Trophoblast cell (in vitro differentiated cells and primary cell): ENCODE data around the gene TET2. TPM values are rescaled to one million over a fixed set of nuclear protein-coding genes. Genes with fewer than 3 reads are reported as not detected.
A peak's percentile ranks its signal among the peaks of the same experiment; 100 is the strongest.

Experiments used
- DNase-seq, 2 donors: peaks; one replicate each; pipeline ENCODE4 v3.0.0-alpha.2; 2016
- H2AFZ ChIP-seq: 2 replicates; pipeline ENCODE4 v1.6.1; 2013; ENCODE audit warnings: low read length, moderate library complexity, mild to moderate bottlenecking; ENCODE audit not compliant: insufficient read depth, poor library complexity
- H2AK5ac ChIP-seq: 2 replicates; pipeline ENCODE4 v1.6.1; 2013; ENCODE audit warnings: mild to moderate bottlenecking, low read length
- H2BK120ac ChIP-seq: 2 replicates; pipeline ENCODE4 v1.6.1; 2013; ENCODE audit warnings: low read length, mild to moderate bottlenecking, moderate library complexity; ENCODE audit not compliant: insufficient read depth, poor library complexity
- H2BK12ac ChIP-seq: 2 replicates; pipeline ENCODE4 v1.6.1; 2013; ENCODE audit warnings: mild to moderate bottlenecking, low read length, moderate library complexity
- H2BK5ac ChIP-seq: 2 replicates; pipeline ENCODE4 v1.6.1; 2013; ENCODE audit warnings: low read length, low read depth, moderate library complexity, mild to moderate bottlenecking; ENCODE audit not compliant: poor library complexity
- H3K14ac ChIP-seq: 2 replicates; pipeline ENCODE4 v1.6.1; 2013; ENCODE audit warnings: mild to moderate bottlenecking, low read length
- H3K18ac ChIP-seq: 2 replicates; pipeline ENCODE4 v1.6.1; 2013; ENCODE audit warnings: mild to moderate bottlenecking, low read length
- H3K23ac ChIP-seq: 2 replicates; pipeline ENCODE4 v1.6.1; 2013; ENCODE audit warnings: low read length
- H3K27ac ChIP-seq: 2 replicates; pipeline ENCODE4 v1.5.1; 2013; ENCODE audit warnings: low read depth, mild to moderate bottlenecking, inconsistent platforms, low read length, moderate library complexity
- H3K27me3 ChIP-seq: 2 replicates; pipeline ENCODE4 v1.6.1; 2013; ENCODE audit warnings: inconsistent platforms, mild to moderate bottlenecking, low read length, moderate library complexity; ENCODE audit not compliant: insufficient read depth
- H3K36me3 ChIP-seq, 2 experiments: 1 replicate in 1 of 2; 2 replicates in 1 of 2; pipeline ENCODE4 v1.6.1; 2013; ENCODE audit warnings: low read length in 2 of 2, mild to moderate bottlenecking in 2 of 2, moderate library complexity in 1 of 2; ENCODE audit not compliant: insufficient read depth in 2 of 2, control insufficient read depth in 1 of 2
- H3K4ac ChIP-seq: 2 replicates; pipeline ENCODE4 v1.6.1; 2013; ENCODE audit warnings: low read depth, mild to moderate bottlenecking, low read length, moderate library complexity
- H3K4me1 ChIP-seq, 2 experiments: 1 replicate in 1 of 2; 2 replicates in 1 of 2; pipeline ENCODE4 v1.6.1; 2013; ENCODE audit warnings: low read length in 2 of 2, mild to moderate bottlenecking in 2 of 2, moderate library complexity in 1 of 2; ENCODE audit not compliant: insufficient read depth in 2 of 2, control insufficient read depth in 1 of 2
- H3K4me2 ChIP-seq: 2 replicates; pipeline ENCODE4 v1.6.1; 2013; ENCODE audit warnings: inconsistent platforms, mild to moderate bottlenecking, low read length, moderate library complexity
- H3K4me3 ChIP-seq: 2 replicates; pipeline ENCODE4 v1.5.1; 2013; ENCODE audit warnings: mild to moderate bottlenecking, low read depth, low read length, inconsistent platforms
- H3K79me1 ChIP-seq: one replicate; pipeline ENCODE4 v1.6.1; 2013; ENCODE audit warnings: low read length
- H3K79me2 ChIP-seq: 2 replicates; pipeline ENCODE4 v1.6.1; 2013; ENCODE audit warnings: low read length, mild to moderate bottlenecking; ENCODE audit not compliant: control insufficient read depth, insufficient read depth, poor library complexity
- H3K9ac ChIP-seq: 2 replicates; pipeline ENCODE4 v1.6.1; 2013; ENCODE audit warnings: mild to moderate bottlenecking, low read length
- H3K9me3 ChIP-seq: 2 replicates; pipeline ENCODE4 v1.6.1; 2013; ENCODE audit warnings: low read depth, mild to moderate bottlenecking, control low read depth, inconsistent platforms, low read length; ENCODE audit not compliant: insufficient read depth
- H4K12ac ChIP-seq: 2 replicates; pipeline ENCODE4 v1.6.1; 2013; ENCODE audit warnings: low read depth, mild to moderate bottlenecking, low read length, moderate library complexity
- H4K8ac ChIP-seq: 2 replicates; pipeline ENCODE4 v1.6.1; 2013; ENCODE audit warnings: low read depth, mild to moderate bottlenecking, low read length, moderate library complexity
- H4K91ac ChIP-seq: one replicate; pipeline ENCODE4 v1.6.1; 2013; ENCODE audit warnings: low read depth, mild to moderate bottlenecking, low read length, moderate library complexity
- WGBS: extraction: QIAGEN DNeasy Blood & Tissue Kit; methylation state at CpG from one replicate; pipeline ENCODE4 v1.1.7; 2013; ENCODE audit warnings: missing lambda C conversion rate; ENCODE audit not compliant: insufficient read length, insufficient coverage; ENCODE audit errors: extremely low coverage; 5-methylcytosine and 5-hydroxymethylcytosine counted together
- polyA plus RNA-seq: library from polyadenylated mRNA; stranded (reverse); fragments of 200-250 nt; gene quantifications from 2 replicates; pipeline ENCODE4 v1.2.3, GENCODE V29; 2013

TET2 gene
- polyA plus RNA-seq = 22.8 TPM in 2 replicates

GRCh38 chr4:105146276-105147015, at the start of gene TET2:
TET2 (plus strand) TSS chr4:105146876; CDS start chr4:105233943, 87,067 bp downstream.
- peak within 1 kb of the TSS; percentile 99 for H4K12ac ChIP-seq
- H2BK5ac ChIP-seq = peak within 1 kb of the TSS; percentile 95
- H3K27me3 ChIP-seq = peaks cover 3% of the 10 kb centered on the region
- peak within 1 kb of the TSS; percentile 96 for H4K91ac ChIP-seq
- H3K27ac ChIP-seq = peak within 1 kb of the TSS; percentile 56
- peak within 1 kb of the TSS; percentile 83 for H3K4me3 ChIP-seq
- H4K8ac ChIP-seq = peak within 1 kb of the TSS; percentile 98
- peak; percentile 69 to 76 for DNase-seq
- peak within 1 kb of the TSS; percentile 96 for H3K18ac ChIP-seq
- peak within 1 kb of the TSS; percentile 99 for H2AFZ ChIP-seq
- H3K14ac ChIP-seq = peak within 1 kb of the TSS; percentile 97
- H3K9ac ChIP-seq = peak within 1 kb of the TSS; percentile 97
- H2BK120ac ChIP-seq = peak within 1 kb of the TSS; percentile 95
- H3K79me1 ChIP-seq = peaks cover 14% of the 10 kb centered on the region
- no peaks in the 10 kb centered on the region for H3K9me3 ChIP-seq
- H2BK12ac ChIP-seq = peak within 1 kb of the TSS; percentile 62
- H3K79me2 ChIP-seq = peaks cover 9% of the 10 kb centered on the region
- no peaks in the 10 kb centered on the region for H3K36me3 ChIP-seq
- H3K4me2 ChIP-seq = peak within 1 kb of the TSS; percentile 96
- peaks cover 0 to 2% of the 10 kb centered on the region in 2 experiments for H3K4me1 ChIP-seq
- H2AK5ac ChIP-seq = no peak within 1 kb of the TSS
- no peak within 1 kb of the TSS for H3K23ac ChIP-seq
- WGBS = no CpG with 5 or more reads among the region's 77 CpGs
- H3K4ac ChIP-seq = peak within 1 kb of the TSS; percentile 93

DNA sequence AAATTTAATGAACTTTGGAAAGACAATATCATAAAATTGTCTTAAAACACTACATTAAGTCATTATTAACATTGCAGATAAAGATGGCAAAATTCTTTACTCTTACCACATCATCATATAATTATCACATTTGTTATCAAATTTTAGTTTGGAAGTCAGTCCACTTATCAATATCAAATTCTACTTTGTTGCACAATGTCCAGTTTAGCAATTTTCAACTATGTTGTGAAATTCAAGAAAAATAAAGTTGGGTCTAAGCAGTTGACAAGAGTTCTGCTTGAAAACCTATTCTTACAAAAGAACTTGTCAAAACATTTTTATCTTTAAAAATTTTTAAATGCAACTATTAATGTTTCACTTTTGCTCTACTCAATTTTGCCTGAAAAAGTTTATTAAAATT, 44.7 kb upstream of the TET2 start:
- Histone ChIP-seq H4K12ac (no peak overlapping the region), H2BK120ac (no peak overlapping the region), H4K8ac (no peak overlapping the region), H2AFZ (no peak overlapping the region), H3K23ac (no peak overlapping the region), H3K79me2 (no peaks in the 10 kb centered on the region), H2BK12ac (no peak overlapping the region), H3K27ac (no peak overlapping the region), H3K4me1 (no peaks in the 10 kb centered on the region), H3K9me3 (no peaks in the 10 kb centered on the region), H3K4me2 (no peak overlapping the region), H4K91ac (no peak overlapping the region), H3K4me3 (no peak overlapping the region), H3K14ac (no peak overlapping the region), H3K18ac (no peak overlapping the region), H2BK5ac (no peak overlapping the region), H3K36me3 (no peaks in the 10 kb centered on the region), H3K79me1 (no peaks in the 10 kb centered on the region), H3K27me3 (no peaks in the 10 kb centered on the region), H3K9ac (no peak overlapping the region), H3K4ac (no peak overlapping the region), H2AK5ac (no peak overlapping the region)
- peak in 1 of 2 donors; percentile 53 for DNase-seq

GRCh38 chr4:105106426-105106825, 40.2 kb upstream of the TET2 start:
- no peaks in the 10 kb centered on the region for H3K4me1 ChIP-seq

GRCh38 chr4:105107095-105107856, 39.4 kb upstream of the TET2 start:
- Histone ChIP-seq H2BK5ac (no peak overlapping the region), H3K18ac (no peak overlapping the region), H2BK120ac (no peak overlapping the region), H3K9me3 (no peaks in the 10 kb centered on the region), H2AFZ (no peak overlapping the region), H3K4me3 (no peak overlapping the region), H3K4me2 (no peak overlapping the region), H3K14ac (no peak overlapping the region), H3K27ac (no peak overlapping the region), H3K4ac (no peak overlapping the region), H3K27me3 (no peaks in the 10 kb centered on the region), H3K36me3 (no peaks in the 10 kb centered on the region), H3K79me2 (no peaks in the 10 kb centered on the region), H4K91ac (no peak overlapping the region), H3K23ac (no peak overlapping the region), H3K4me1 (no peaks in the 10 kb centered on the region), H3K79me1 (peaks cover 1% of the 10 kb centered on the region), H4K8ac (no peak overlapping the region), H3K9ac (no peak overlapping the region), H2BK12ac (no peak overlapping the region), H4K12ac (no peak overlapping the region), H2AK5ac (no peak overlapping the region)
- WGBS = no CpG with 5 or more reads among the region's 5 CpGs
- no peak for DNase-seq

More at GRCh38 chr4:105106426-105106825, 40.2 kb upstream of the TET2 start:
- H2AFZ ChIP-seq = no peak overlapping the region
- no peak overlapping the region for H4K91ac ChIP-seq
- DNase-seq = no peak
- no peak overlapping the region for H3K23ac ChIP-seq
- H3K4ac ChIP-seq = no peak overlapping the region
- no peak overlapping the region for H3K18ac ChIP-seq
- no peak overlapping the region for H2BK5ac ChIP-seq
- H3K79me1 ChIP-seq = peaks cover 1% of the 10 kb centered on the region
- no peak overlapping the region for H3K4me3 ChIP-seq
- no peak overlapping the region for H3K14ac ChIP-seq
- no peak overlapping the region for H3K9ac ChIP-seq
- H3K27ac ChIP-seq = no peak overlapping the region
- H3K27me3 ChIP-seq = no peaks in the 10 kb centered on the region
- H4K8ac ChIP-seq = no peak overlapping the region
- H2BK12ac ChIP-seq = no peak overlapping the region
- H2BK120ac ChIP-seq = no peak overlapping the region
- no peaks in the 10 kb centered on the region for H3K9me3 ChIP-seq
- no peak overlapping the region for H3K4me2 ChIP-seq
- no peaks in the 10 kb centered on the region for H3K36me3 ChIP-seq
- no peak overlapping the region for H4K12ac ChIP-seq
- no peaks in the 10 kb centered on the region for H3K79me2 ChIP-seq
- no peak overlapping the region for H2AK5ac ChIP-seq
